ENCODE results near the gene FOS. TPM values are rescaled to one million over a fixed set of nuclear protein-coding genes. Genes with fewer than 3 reads are reported as not detected.
A peak's percentile ranks its signal among the peaks of the same experiment; 100 is the strongest.

The FOS gene
- total and polyA plus RNA-seq, 2 of the 13 experiments (the other 11 are each of a cell fraction or from before 2014, with no cell fraction given), result 15.9 to 24.2 TPM

- no peak for TF ChIP-seq ZNF704 (CRISPR knock-in tag; IDR thresholded peaks at IDR 0.05; ENCODE audit: borderline replicate concordance)
- TF ChIP-seq HBP1 (CRISPR knock-in tag; IDR thresholded peaks at IDR 0.05; ENCODE audit: low read depth), result no peak
- TF ChIP-seq SIN3A (IDR thresholded peaks at IDR 0.05; ENCODE audit: borderline replicate concordance, low read depth, low read length), result no peak
- no peak for TF ChIP-seq SRF (IDR thresholded peaks at IDR 0.05; ENCODE audit: low read depth, low read length)
- no peak for TF ChIP-seq ZFP90 (CRISPR knock-in tag; IDR thresholded peaks at IDR 0.05; ENCODE audit: borderline replicate concordance)
- no peak for TF ChIP-seq ZNF879 (CRISPR knock-in tag; IDR thresholded peaks at IDR 0.05)
- no peak for TF ChIP-seq IRF1 (CRISPR knock-in tag; IDR thresholded peaks at IDR 0.05; ENCODE audit: low read depth)
- TF ChIP-seq ZNF839 (CRISPR knock-in tag; IDR thresholded peaks at IDR 0.05; ENCODE audit: borderline replicate concordance), result no peak
- TF ChIP-seq ZFP41 (CRISPR knock-in tag; IDR thresholded peaks at IDR 0.05; ENCODE audit: borderline replicate concordance), result no peak
- no peak for TF ChIP-seq ZNF740 (CRISPR knock-in tag; IDR thresholded peaks at IDR 0.05)
- no peak; the same call in 1 of the 2 replicates for TF ChIP-seq ZKSCAN8 (CRISPR knock-in tag; IDR thresholded peaks at IDR 0.05; ENCODE audit: borderline replicate concordance)
- TF ChIP-seq RARA (CRISPR knock-in tag; IDR thresholded peaks at IDR 0.05), result peak; percentile 75
- TF ChIP-seq MAFK (conservative IDR thresholded peaks at IDR 0.05 in 1 of 2, IDR thresholded peaks at IDR 0.05 in 1 of 2; ENCODE audit: low read length in 2 of 2), result no peak
- TF ChIP-seq ZNF362 (CRISPR knock-in tag; IDR thresholded peaks at IDR 0.05; ENCODE audit: borderline replicate concordance), result peak; percentile 69; the same call in 1 of the 2 replicates
- TF ChIP-seq SRSF4 (IDR thresholded peaks at IDR 0.05; ENCODE audit: low read depth, low read length, poor library complexity, severe bottlenecking), result no peak
- peak; percentile 53 for TF ChIP-seq ZEB1 (IDR thresholded peaks at IDR 0.05; ENCODE audit: insufficient replicate concordance, low read depth)
- no peak for TF ChIP-seq ZNF280B (CRISPR knock-in tag; IDR thresholded peaks at IDR 0.05; ENCODE audit: borderline replicate concordance)
- TF ChIP-seq SRY (CRISPR knock-in tag; IDR thresholded peaks at IDR 0.05), result no peak
- TF ChIP-seq ZUFSP (CRISPR knock-in tag; IDR thresholded peaks at IDR 0.05; ENCODE audit: borderline replicate concordance), result no peak
- TF ChIP-seq ZNF709 (CRISPR knock-in tag; IDR thresholded peaks at IDR 0.05), result no peak
- TF ChIP-seq TAF1 (CRISPR knock-in tag; IDR thresholded peaks at IDR 0.05), result no peak
These were observed 50.0 kb downstream of the FOS start (continued) for GRCh38 chr14:75328558-75329155.
